SK-N-SH treated with all-trans-retinoic acid at 6 μM for 48 hours (cell line): Measurements from ENCODE around the gene KCNK1.

Experiments
- ARNTL ChIP-seq: fragments of 450-650 bp; formaldehyde crosslinking; IDR thresholded peaks from 2 replicates; pipeline ENCODE4 v1.5.0; 2020; ENCODE audit warnings: low read depth, mild to moderate bottlenecking, moderate library complexity, borderline replicate concordance
- ESRRG ChIP-seq: fragments of 250-450 bp; sonication (Bioruptor Pico); IDR thresholded peaks from 2 replicates; pipeline ENCODE4 v1.6.1; 2021; ENCODE audit warnings: mild to moderate bottlenecking
- RARB ChIP-seq: fragments of 250-450 bp; sonication (Bioruptor Pico); IDR thresholded peaks from 2 replicates; pipeline ENCODE4 v1.8.0; 2021; ENCODE audit warnings: mild to moderate bottlenecking, moderate library complexity
- ZFP30 ChIP-seq: fragments of 450-650 bp; formaldehyde crosslinking; IDR thresholded peaks from 2 replicates; pipeline ENCODE4 v1.5.0; 2022; ENCODE audit warnings: mild to moderate bottlenecking, moderate library complexity
- ZNF70 ChIP-seq: fragments of 450-650 bp; formaldehyde crosslinking; IDR thresholded peaks from 2 replicates; pipeline ENCODE4 v1.5.0; 2020; ENCODE audit warnings: mild to moderate bottlenecking, moderate library complexity
- TF ChIP-seq, protein P1 (sequence below): fragments of 250-450 bp; sonication (Bioruptor Pico); IDR thresholded peaks from 2 replicates; pipeline ENCODE4 v1.8.0; 2020; ENCODE audit warnings: mild to moderate bottlenecking, moderate library complexity, borderline replicate concordance
- TF ChIP-seq, protein P2 (sequence below): fragments of 250-450 bp; sonication (Bioruptor Pico); IDR thresholded peaks from 2 replicates; pipeline ENCODE4 v1.5.1; 2021; ENCODE audit warnings: mild to moderate bottlenecking, moderate library complexity

DNA sequence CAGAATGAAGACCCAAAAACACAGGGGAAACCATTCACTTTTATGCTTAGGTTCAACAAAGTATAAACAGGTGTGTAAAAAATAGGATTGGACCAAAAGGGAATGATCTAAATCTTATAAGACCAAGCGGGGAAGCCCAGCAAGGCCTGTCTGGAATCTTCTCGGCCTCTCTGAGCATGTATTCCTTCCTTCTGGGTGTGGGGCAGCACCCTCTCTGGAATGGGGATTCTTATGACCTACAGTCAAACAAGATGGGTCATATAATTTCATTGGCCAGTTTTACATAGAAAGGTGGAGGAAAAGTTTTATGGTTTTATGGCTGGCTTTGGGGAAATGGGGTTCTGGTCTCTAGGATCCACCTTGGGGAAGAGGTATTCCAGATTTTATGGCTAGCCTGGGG is 11.2 kb downstream of the KCNK1 start:
- TF ChIP-seq ESRRG (CRISPR knock-in tag) = no peak
- no peak for TF ChIP-seq ZFP30 (CRISPR knock-in tag)
- TF ChIP-seq, protein P1, sequence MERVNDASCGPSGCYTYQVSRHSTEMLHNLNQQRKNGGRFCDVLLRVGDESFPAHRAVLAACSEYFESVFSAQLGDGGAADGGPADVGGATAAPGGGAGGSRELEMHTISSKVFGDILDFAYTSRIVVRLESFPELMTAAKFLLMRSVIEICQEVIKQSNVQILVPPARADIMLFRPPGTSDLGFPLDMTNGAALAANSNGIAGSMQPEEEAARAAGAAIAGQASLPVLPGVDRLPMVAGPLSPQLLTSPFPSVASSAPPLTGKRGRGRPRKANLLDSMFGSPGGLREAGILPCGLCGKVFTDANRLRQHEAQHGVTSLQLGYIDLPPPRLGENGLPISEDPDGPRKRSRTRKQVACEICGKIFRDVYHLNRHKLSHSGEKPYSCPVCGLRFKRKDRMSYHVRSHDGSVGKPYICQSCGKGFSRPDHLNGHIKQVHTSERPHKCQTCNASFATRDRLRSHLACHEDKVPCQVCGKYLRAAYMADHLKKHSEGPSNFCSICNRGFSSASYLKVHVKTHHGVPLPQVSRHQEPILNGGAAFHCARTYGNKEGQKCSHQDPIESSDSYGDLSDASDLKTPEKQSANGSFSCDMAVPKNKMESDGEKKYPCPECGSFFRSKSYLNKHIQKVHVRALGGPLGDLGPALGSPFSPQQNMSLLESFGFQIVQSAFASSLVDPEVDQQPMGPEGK (CRISPR knock-in tag) = no peak
- TF ChIP-seq, protein P2, sequence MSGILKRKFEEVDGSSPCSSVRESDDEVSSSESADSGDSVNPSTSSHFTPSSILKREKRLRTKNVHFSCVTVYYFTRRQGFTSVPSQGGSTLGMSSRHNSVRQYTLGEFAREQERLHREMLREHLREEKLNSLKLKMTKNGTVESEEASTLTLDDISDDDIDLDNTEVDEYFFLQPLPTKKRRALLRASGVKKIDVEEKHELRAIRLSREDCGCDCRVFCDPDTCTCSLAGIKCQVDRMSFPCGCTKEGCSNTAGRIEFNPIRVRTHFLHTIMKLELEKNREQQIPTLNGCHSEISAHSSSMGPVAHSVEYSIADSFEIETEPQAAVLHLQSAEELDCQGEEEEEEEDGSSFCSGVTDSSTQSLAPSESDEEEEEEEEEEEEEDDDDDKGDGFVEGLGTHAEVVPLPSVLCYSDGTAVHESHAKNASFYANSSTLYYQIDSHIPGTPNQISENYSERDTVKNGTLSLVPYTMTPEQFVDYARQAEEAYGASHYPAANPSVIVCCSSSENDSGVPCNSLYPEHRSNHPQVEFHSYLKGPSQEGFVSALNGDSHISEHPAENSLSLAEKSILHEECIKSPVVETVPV (CRISPR knock-in tag) = no peak
- no peak for TF ChIP-seq ARNTL (CRISPR knock-in tag)
- TF ChIP-seq RARB (CRISPR knock-in tag) = no peak
- TF ChIP-seq ZNF70 (CRISPR knock-in tag) = no peak
